Large intestine (tissue), 3 donors: ENCODE measurements around the gene LPAR2. TPM values are rescaled to one million over a fixed set of nuclear protein-coding genes. Genes with fewer than 3 reads are reported as not detected.

Experiments used
- DNase-seq, 2 donors: peaks; one replicate each; pipeline versions ENCODE4 v3.0.0 to v3.0.0-alpha.2; 2013
- H3K27ac ChIP-seq: one replicate; pipeline ENCODE4 v1.5.1; 2013; ENCODE audit warnings: low read length
- H3K27me3 ChIP-seq: 2 replicates; pipeline ENCODE4 v1.6.1; 2013; ENCODE audit warnings: low read length; ENCODE audit not compliant: control insufficient read depth, insufficient read depth
- H3K36me3 ChIP-seq: 2 replicates; pipeline ENCODE4 v1.6.1; 2013; ENCODE audit warnings: low read length; ENCODE audit not compliant: control insufficient read depth, insufficient read depth
- H3K4me1 ChIP-seq: one replicate; pipeline ENCODE4 v1.6.1; 2013; ENCODE audit warnings: low read length; ENCODE audit not compliant: control insufficient read depth, insufficient read depth
- H3K4me3 ChIP-seq: one replicate; pipeline ENCODE4 v1.5.1; 2013; ENCODE audit warnings: low read length
- H3K9me3 ChIP-seq: one replicate; pipeline ENCODE4 v1.6.1; 2013; ENCODE audit warnings: mild to moderate bottlenecking, low read depth, low read length, moderate library complexity; ENCODE audit not compliant: control insufficient read depth
- WGBS: methylation state at CpG from one replicate; pipeline ENCODE4 v1.1.5; 2013; ENCODE audit warnings: low lambda C conversion rate; ENCODE audit not compliant: insufficient coverage; 5-methylcytosine and 5-hydroxymethylcytosine counted together
- polyA plus RNA-seq: library from polyadenylated mRNA; unstranded; fragments of 120-200 nt; gene quantifications from one replicate; pipeline ENCODE4 v1.2.1, GENCODE V29; 2013

LPAR2 gene
- polyA plus RNA-seq, 1 donor: 11.9 TPM

DNA sequence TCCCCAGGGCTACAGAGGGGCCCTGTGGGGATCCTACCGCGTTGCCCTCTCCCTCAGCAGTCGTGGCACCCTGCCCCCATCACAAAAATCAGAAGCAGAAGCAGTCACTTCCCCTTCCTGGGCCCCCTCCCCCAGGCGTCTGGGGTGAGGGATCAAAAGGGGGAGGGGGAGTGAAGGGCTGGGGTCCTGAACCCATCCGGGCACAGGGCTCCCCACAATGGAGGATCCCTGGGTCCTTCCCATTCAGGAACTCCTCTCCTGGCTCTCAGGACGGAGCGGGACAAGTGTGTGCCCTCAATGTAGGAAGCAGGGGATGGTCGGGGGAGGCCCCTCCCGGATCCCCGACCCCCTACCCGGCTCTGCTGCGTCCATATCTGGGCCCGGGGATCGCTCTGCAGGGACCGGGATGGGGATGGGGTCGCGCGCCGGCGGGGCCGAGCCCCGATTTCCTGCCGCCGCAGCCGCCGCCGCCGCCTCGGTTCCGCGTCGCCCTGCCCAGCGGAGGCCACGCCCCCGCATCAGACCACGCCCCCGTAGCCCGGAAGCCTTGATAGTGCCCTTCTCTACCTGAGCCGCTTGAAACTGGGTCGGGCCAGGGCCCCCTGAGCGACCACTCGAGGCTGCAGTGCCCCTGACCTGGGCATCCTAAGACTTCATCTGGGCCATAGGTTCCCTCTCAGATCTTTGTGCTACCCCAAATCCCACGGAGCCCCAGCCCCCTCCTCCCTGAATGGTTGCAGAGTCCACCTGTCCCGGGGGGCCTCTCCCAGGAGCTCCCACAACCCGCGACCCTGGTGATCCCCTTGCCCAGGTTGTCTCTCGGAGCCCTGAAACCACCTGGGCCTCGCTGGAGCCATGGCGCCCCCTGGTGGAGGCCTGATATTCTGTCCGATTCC lies 15.4 kb upstream of the LPAR2 start, which contains the start of gene GMIP:
TSS of gene GMIP (minus strand) at position 500 of the 896 bp plus-strand sequence. CDS start at position 372, 128 bp downstream.
- H3K36me3 ChIP-seq: peaks cover 31% of the 10 kb centered on the region

DNA sequence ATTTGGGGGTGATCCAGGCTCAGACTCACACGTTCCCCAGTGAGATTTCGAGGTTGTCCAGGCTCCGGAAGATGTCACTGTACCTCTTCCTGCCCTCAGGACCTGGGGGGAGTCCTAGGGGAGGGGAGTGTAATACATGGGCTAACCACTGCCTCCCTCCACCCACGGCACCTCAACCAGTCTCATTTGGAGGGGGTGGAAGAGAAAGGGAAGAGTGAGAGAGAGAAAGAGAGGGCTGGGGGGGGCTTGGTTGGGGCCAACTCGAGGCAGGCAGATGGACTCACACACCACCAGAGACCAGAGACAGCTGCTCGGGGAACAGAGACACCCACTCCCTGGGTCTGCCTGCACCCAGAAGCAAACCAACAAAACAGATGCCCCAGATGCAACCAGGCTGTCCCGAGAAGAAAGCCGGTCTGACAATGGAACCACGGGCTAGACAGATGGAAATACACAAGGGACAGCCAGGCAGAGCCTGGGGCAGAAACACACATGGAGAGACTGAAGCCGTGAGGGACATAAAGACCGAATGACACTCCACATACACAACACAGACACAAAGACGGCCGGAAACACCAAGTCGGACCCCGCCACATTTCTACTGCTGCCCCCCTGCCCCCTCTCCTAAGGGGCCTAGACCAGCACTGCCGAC lies 14.6 kb upstream of the LPAR2 start:
- Histone ChIP-seq H3K36me3 (peaks cover 29% of the 10 kb centered on the region), H3K4me3 (peak overlapping the region; percentile 89), H3K27me3 (no peaks in the 10 kb centered on the region), H3K4me1 (no peaks in the 10 kb centered on the region), H3K27ac (no peak overlapping the region), H3K9me3 (no peaks in the 10 kb centered on the region)
- DNase-seq: no peak
- no CpG with 5 or more reads among the region's 16 CpGs for WGBS

More for the DNA sequence above, 15.4 kb upstream of the LPAR2 start, which contains the start of gene GMIP:
- H3K4me3 ChIP-seq: peak within 1 kb of the TSS; percentile 89
- H3K4me1 ChIP-seq: no peaks in the 10 kb centered on the region
- no peaks in the 10 kb centered on the region for H3K9me3 ChIP-seq
- peak within 1 kb of the TSS; percentile 67 for H3K27ac ChIP-seq
- no CpG with 5 or more reads among the region's 50 CpGs for WGBS
- peak; percentile 69 to 82 for DNase-seq
- H3K27me3 ChIP-seq: no peaks in the 10 kb centered on the region

- DNase-seq: peak in 1 of 2 donors; percentile 46
- H3K4me1 ChIP-seq: no peaks in the 10 kb centered on the region
- H3K36me3 ChIP-seq: peaks cover 14% of the 10 kb centered on the region
- H3K27ac ChIP-seq: no peak overlapping the region
- H3K4me3 ChIP-seq: no peak overlapping the region
- H3K27me3 ChIP-seq: no peaks in the 10 kb centered on the region
- no CpG with 5 or more reads among the region's 53 CpGs for WGBS
- H3K9me3 ChIP-seq: no peaks in the 10 kb centered on the region
Measured at GRCh38 chr19:19637523-19638251, 9.7 kb upstream of the LPAR2 start.

GRCh38 chr19:19637186-19637522 lies 9.1 kb upstream of the LPAR2 start:
- no peaks in the 10 kb centered on the region for H3K9me3 ChIP-seq
- no peaks in the 10 kb centered on the region for H3K27me3 ChIP-seq
- H3K36me3 ChIP-seq: peaks cover 14% of the 10 kb centered on the region
- no peaks in the 10 kb centered on the region for H3K4me1 ChIP-seq
- H3K4me3 ChIP-seq: no peak overlapping the region
- H3K27ac ChIP-seq: no peak overlapping the region
- no peak for DNase-seq
- no CpG with 5 or more reads among the region's 27 CpGs for WGBS

- WGBS: no CpG with 5 or more reads among the region's 9 CpGs
- Histone ChIP-seq H3K36me3 (peaks cover 14% of the 10 kb centered on the region), H3K4me1 (no peaks in the 10 kb centered on the region)
Measured at GRCh38 chr19:19636573-19637185, 8.7 kb upstream of the LPAR2 start.

DNA sequence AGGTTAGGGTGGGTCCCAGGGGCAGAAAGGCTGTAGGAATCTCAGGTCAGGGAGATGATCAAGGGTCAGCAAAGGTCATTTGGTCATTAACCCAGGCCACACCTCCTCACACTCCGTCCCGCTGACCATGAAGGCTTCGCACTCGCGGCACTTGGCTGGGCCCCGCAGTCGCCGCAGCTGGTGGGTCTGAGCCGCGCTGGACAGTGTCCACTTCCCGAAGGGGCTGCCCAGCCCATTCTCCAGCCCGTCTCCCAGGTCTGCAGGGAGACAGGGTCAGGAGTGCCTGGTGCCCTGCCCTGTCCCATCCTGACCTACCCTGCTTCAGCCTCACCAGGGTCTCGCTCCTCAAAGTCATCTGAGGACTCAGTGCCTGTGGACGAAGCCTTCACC lies 7.3 kb upstream of the LPAR2 start:
- peaks cover 14% of the 10 kb centered on the region for H3K36me3 ChIP-seq
- H3K9me3 ChIP-seq: no peaks in the 10 kb centered on the region
- WGBS: no CpG with 5 or more reads among the region's 14 CpGs

More at GRCh38 chr19:19636573-19637185, 8.7 kb upstream of the LPAR2 start:
- DNase-seq: no peak
- no peak overlapping the region for H3K27ac ChIP-seq
- H3K9me3 ChIP-seq: no peaks in the 10 kb centered on the region
- no peaks in the 10 kb centered on the region for H3K27me3 ChIP-seq
- no peak overlapping the region for H3K4me3 ChIP-seq

GRCh38 chr19:19634516-19635312 lies 6.7 kb upstream of the LPAR2 start:
- no peak overlapping the region for H3K4me3 ChIP-seq
- no peak for DNase-seq
- H3K27me3 ChIP-seq: no peaks in the 10 kb centered on the region
- peaks cover 14% of the 10 kb centered on the region for H3K36me3 ChIP-seq
- no peaks in the 10 kb centered on the region for H3K4me1 ChIP-seq
- no peak overlapping the region for H3K27ac ChIP-seq
- WGBS: no CpG with 5 or more reads among the region's 36 CpGs
- H3K9me3 ChIP-seq: no peaks in the 10 kb centered on the region

More for the DNA sequence above, 7.3 kb upstream of the LPAR2 start:
- H3K27me3 ChIP-seq: no peaks in the 10 kb centered on the region
- DNase-seq: no peak
- no peak overlapping the region for H3K27ac ChIP-seq
- no peak overlapping the region for H3K4me3 ChIP-seq
- H3K4me1 ChIP-seq: no peaks in the 10 kb centered on the region

DNA sequence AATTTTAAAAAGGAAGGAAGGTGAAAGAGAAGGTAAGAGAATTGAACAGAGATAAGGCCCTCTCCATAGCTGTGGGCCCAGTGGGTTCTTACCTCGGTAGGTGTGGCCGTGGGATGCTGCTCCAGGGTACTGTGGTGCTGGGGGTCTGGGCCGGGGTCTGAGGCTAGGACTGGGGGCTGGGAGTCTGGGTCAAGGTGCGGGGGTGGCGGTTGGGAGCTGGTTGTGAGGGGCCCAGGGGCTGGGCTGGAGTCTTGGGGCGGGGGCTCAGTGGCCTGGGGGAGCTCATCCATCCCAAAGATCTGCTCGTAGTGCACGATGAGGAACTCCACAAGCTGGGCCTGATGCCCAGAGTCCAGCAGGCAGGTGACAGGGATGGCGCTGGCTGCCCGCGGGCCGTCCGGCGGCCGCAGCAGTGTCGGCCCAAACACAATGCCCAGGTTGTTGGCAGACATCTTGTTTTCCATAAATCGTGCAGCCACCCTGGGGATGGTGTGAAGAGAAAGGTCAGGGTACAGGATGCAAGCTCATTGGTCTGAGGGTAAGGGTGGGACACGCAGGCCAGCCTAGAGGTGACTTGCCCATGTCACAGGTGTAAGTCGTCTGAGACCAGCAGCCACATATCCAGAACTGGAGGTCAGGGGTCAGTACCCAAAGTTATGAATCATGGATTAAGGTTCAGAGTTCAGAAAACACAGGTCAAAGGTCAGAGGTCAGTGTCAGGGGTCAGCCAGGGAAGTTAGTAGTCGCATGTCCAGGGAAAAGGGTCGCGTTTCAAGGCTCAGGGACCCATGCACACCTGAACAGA lies 5.9 kb upstream of the LPAR2 start:
- no peaks in the 10 kb centered on the region for H3K9me3 ChIP-seq
- no CpG with 5 or more reads among the region's 22 CpGs for WGBS
- DNase-seq: no peak
- H3K27ac ChIP-seq: no peak overlapping the region
- no peak overlapping the region for H3K4me3 ChIP-seq
- no peaks in the 10 kb centered on the region for H3K27me3 ChIP-seq
- no peaks in the 10 kb centered on the region for H3K4me1 ChIP-seq
- peaks cover 14% of the 10 kb centered on the region for H3K36me3 ChIP-seq

- H3K9me3 ChIP-seq: no peaks in the 10 kb centered on the region
- H3K27ac ChIP-seq: no peak overlapping the region
- WGBS: no CpG with 5 or more reads among the region's 5 CpGs
- H3K27me3 ChIP-seq: no peaks in the 10 kb centered on the region
- H3K4me3 ChIP-seq: no peak overlapping the region
- DNase-seq: no peak
- H3K36me3 ChIP-seq: peaks cover 14% of the 10 kb centered on the region
- no peaks in the 10 kb centered on the region for H3K4me1 ChIP-seq
Measured at GRCh38 chr19:19632661-19633060, 4.6 kb upstream of the LPAR2 start.
